Body of pancreas (tissue), 4 donors: ENCODE results near the gene OR2V2.

Source experiments
- CTCF ChIP-seq, 7 experiments: fragments of 450-650 bp in 4 of 7; fragments of 200-600 bp in 3 of 7; sonication (generic) in 3 of 7; IDR thresholded peaks; one replicate each; pipeline ENCODE4 v1.5.1; 2016 to 2019; ENCODE audit warnings: antibody characterized with exemption in 7 of 7
- POLR2A ChIP-seq, 3 donors: fragments of 450-650 bp; IDR thresholded peaks; one replicate each; pipeline ENCODE4 v1.6.1; 2016; ENCODE audit warnings: antibody characterized with exemption in 3 of 3, mild to moderate bottlenecking in 2 of 3

- TF ChIP-seq CTCF (IDR thresholded peaks at IDR 0.05): no peak
- TF ChIP-seq POLR2A (IDR thresholded peaks at IDR 0.05): no peak
Measured at GRCh38 chr5:181112476-181112875, 34.9 kb upstream of the OR2V2 start.
